ENCODE measurements around the gene TAS2R31.

- TF ChIP-seq POLR2A (IDR thresholded peaks at IDR 0.05; ENCODE audit: low read depth, low read length): no peak
- TF ChIP-seq, protein P1, sequence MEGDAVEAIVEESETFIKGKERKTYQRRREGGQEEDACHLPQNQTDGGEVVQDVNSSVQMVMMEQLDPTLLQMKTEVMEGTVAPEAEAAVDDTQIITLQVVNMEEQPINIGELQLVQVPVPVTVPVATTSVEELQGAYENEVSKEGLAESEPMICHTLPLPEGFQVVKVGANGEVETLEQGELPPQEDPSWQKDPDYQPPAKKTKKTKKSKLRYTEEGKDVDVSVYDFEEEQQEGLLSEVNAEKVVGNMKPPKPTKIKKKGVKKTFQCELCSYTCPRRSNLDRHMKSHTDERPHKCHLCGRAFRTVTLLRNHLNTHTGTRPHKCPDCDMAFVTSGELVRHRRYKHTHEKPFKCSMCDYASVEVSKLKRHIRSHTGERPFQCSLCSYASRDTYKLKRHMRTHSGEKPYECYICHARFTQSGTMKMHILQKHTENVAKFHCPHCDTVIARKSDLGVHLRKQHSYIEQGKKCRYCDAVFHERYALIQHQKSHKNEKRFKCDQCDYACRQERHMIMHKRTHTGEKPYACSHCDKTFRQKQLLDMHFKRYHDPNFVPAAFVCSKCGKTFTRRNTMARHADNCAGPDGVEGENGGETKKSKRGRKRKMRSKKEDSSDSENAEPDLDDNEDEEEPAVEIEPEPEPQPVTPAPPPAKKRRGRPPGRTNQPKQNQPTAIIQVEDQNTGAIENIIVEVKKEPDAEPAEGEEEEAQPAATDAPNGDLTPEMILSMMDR (conservative IDR thresholded peaks at IDR 0.05; ENCODE audit: low read depth, low read length): no peak
- TF ChIP-seq BHLHE40 (IDR thresholded peaks at IDR 0.05; ENCODE audit: low read depth, low read length): no peak
- no peak for TF ChIP-seq RAD21 (IDR thresholded peaks at IDR 0.05; ENCODE audit: low read length)
- TF ChIP-seq SMC3 (IDR thresholded peaks at IDR 0.05; ENCODE audit: low read depth, low read length): no peak
- no peak for TF ChIP-seq RFX5 (IDR thresholded peaks at IDR 0.05; ENCODE audit: low read depth, low read length)
- no peak for TF ChIP-seq CHD1 (IDR thresholded peaks at IDR 0.05; ENCODE audit: low read depth, low read length)
- no peak for TF ChIP-seq RCOR1 (IDR thresholded peaks at IDR 0.05; ENCODE audit: insufficient replicate concordance, low read length)
- no peak for TF ChIP-seq CEBPB (IDR thresholded peaks at IDR 0.05; ENCODE audit: low read depth, low read length)
- no peak for TF ChIP-seq USF2 (IDR thresholded peaks at IDR 0.05; ENCODE audit: low read depth, low read length)
- no peak for TF ChIP-seq MXI1 (IDR thresholded peaks at IDR 0.05; ENCODE audit: borderline replicate concordance, low read depth, low read length)
- no peak for TF ChIP-seq FOS (IDR thresholded peaks at IDR 0.05; ENCODE audit: low read depth, low read length)
These were observed 44.4 kb downstream of the TAS2R31 start, which contains the start of gene TAS2R50 for GRCh38 chr12:10986812-10987211.
